NCI-H1694 treated with DMSO at 0.1 percent for 48 hours (cell line): ENCODE results near the gene RPH3AL.
A peak's percentile ranks its signal among the peaks of the same experiment; 100 is the strongest.
"Not testable (repeated sequence)": the region's sequence is repeated elsewhere in the genome, so short reads cannot be mapped to it uniquely, and the experiment has no call there.

Source experiments
- DNase-seq: peaks from one replicate; lab custom pipeline; 2025; lab: John Stamatoyannopoulos, UW

RPH3AL gene

GRCh38 chr17:224576-224975, 128.0 kb downstream of the RPH3AL start:
- not testable (repeated sequence) for DNase-seq

- no peak for DNase-seq
These were observed 128.7 kb downstream of the RPH3AL start for GRCh38 chr17:223723-224471.

GRCh38 chr17:222172-222571, 130.4 kb downstream of the RPH3AL start:
- DNase-seq, result no peak

- DNase-seq, result no peak
These were observed 132.9 kb downstream of the RPH3AL start for GRCh38 chr17:219696-220095.

GRCh38 chr17:218432-219110, 134.0 kb downstream of the RPH3AL start:
- DNase-seq, result no peak

GRCh38 chr17:216625-217024, 136.0 kb downstream of the RPH3AL start:
- no peak for DNase-seq

- not testable (repeated sequence) for DNase-seq
These were observed 136.8 kb downstream of the RPH3AL start for GRCh38 chr17:215563-216478.

GRCh38 chr17:214881-215331, 137.7 kb downstream of the RPH3AL start:
- DNase-seq, result no peak

- no peak for DNase-seq
These were observed 139.1 kb downstream of the RPH3AL start for GRCh38 chr17:213286-214105.

GRCh38 chr17:210402-210801, 142.2 kb downstream of the RPH3AL start:
- no peak for DNase-seq

- no peak for DNase-seq
These were observed 144.2 kb downstream of the RPH3AL start for GRCh38 chr17:208429-208828.

- DNase-seq, result no peak
These were observed 144.8 kb downstream of the RPH3AL start for GRCh38 chr17:207775-208174.

GRCh38 chr17:206941-207560, 145.6 kb downstream of the RPH3AL start:
- peak; percentile 73 for DNase-seq

- DNase-seq, result not testable (repeated sequence)
These were observed 146.1 kb downstream of the RPH3AL start for GRCh38 chr17:206484-206883.

GRCh38 chr17:205817-206216, 146.8 kb downstream of the RPH3AL start:
- no peak for DNase-seq

- DNase-seq, result no peak
These were observed 147.4 kb downstream of the RPH3AL start for GRCh38 chr17:205148-205669.

GRCh38 chr17:204427-205147, 148.0 kb downstream of the RPH3AL start:
- DNase-seq, result no peak

- no peak for DNase-seq
These were observed 150.1 kb downstream of the RPH3AL start for GRCh38 chr17:202501-202951.

GRCh38 chr17:201736-202135, 150.9 kb downstream of the RPH3AL start:
- not testable (repeated sequence) for DNase-seq

- not testable (repeated sequence) for DNase-seq
These were observed 151.3 kb downstream of the RPH3AL start for GRCh38 chr17:201257-201656.
